Activated T-cell treated with anti-CD3 and anti-CD28 coated beads for 4 hours (primary cell): Measurements from ENCODE around the gene NEDD4L.

ENCODE experiments used
- DNase-seq: peaks from one replicate; pipeline ENCODE4 v3.0.0-alpha.2; 2020

Gene NEDD4L

DNA sequence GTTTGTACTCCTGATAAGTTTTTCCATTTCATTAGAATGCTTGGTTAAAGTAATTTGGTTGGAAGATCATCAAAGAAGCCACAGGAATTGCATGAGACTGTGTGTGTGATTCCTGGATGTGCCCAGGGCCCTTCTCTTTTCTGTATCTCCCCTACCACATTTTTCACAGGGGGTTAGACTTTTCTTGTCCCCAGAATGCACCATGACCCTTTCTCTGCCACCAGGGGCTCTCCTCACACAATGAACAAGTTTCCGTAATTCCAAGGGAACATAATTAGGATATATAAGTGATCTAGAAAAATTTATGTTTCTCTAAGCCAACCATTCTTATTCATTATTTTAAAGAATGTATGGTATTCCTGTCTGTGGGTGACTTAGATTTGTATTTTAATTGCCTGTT is 291.8 kb downstream of the NEDD4L start:
- no peak for DNase-seq

GRCh38 chr18:58336605-58337004 is 292.6 kb downstream of the NEDD4L start:
- no peak for DNase-seq

DNA sequence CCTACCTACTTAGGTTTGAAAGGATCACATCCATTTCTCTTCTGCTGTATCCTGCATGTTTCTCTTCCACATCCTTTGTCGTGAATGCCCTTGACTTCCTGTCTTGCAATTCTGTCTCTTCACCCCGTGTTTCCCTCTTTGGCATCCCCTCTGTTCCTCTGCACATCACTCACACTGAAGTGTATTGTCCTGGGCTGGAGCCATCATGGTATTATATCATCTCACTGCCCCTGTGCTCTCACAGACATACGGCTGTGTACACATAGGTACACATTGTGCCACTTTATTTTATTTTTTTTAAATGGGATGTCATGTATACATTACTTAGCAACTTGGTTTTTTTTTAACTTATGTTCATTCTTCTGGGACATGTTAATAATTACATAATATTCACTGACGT is 293.3 kb downstream of the NEDD4L start:
- no peak for DNase-seq

- DNase-seq, result no peak
Observed at GRCh38 chr18:58337686-58338085, 293.7 kb downstream of the NEDD4L start.

DNA sequence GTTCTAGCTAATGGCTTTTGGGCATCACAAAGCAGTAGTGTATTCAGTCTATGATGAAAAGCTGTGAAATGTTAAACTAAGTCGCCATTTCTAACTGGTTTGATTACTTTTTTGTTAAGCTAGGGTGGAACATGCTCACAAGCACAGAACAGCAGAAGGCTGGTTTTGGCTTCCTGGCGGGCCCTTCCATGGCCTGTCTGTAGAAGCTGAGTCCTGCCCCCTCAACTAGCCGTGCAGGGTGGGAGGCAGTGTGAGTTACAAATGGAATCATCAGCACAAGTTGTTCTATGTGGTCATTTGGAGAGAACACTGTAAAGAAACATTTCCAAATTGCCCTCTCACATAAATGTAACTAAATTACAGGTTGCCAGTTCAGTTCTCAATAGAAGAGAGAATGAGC is 294.1 kb downstream of the NEDD4L start:
- no peak for DNase-seq

GRCh38 chr18:58338961-58339592 is 295.1 kb downstream of the NEDD4L start:
- DNase-seq, result no peak

DNA sequence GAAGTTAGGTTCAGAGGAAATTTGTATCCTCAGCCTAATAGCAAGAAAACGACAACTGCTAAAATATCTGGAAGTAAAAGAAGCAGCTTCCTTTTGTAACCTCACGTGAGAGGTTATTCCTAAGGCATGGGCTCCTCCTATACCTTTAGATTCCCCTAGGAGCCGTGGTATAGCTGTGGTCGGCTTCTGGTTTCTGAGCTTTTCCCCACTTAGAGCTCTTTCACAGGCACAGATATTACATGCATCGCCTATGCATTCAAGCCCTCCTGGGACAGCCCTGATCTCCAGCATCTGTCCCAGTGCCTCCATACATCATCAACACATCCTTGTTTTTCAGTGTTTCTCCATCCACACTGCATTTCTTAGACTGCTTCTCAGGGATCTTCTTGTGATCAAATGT is 295.9 kb downstream of the NEDD4L start:
- DNase-seq, result no peak

- DNase-seq, result no peak
Observed at GRCh38 chr18:58341916-58342315, 297.9 kb downstream of the NEDD4L start.

DNA sequence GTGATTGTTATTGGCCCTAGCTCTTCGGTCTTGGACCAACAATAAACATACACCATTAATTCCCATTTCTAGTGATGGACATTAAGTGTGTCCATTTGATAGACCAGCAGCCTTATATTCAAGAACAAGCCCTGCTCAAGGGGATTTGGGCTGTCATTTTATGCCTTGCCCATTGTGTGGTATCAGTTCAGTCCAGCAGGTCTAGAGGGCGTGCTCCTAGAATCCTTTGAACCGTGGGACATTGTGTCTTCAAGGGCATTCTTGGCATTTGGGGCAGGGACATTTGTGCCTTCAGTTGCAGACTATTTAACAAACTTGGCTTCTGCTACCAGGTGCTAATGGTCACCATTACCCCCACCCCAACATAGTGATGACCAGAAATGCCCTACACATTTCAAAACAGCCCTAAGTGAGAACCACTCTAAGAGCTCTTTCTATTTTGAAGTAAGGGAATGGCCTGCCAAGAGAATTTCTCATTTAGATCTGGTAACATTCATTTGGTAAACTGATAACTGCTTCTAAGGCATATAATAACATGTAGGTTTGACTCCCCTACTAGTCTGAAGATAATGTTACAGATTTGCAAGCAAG is 300.1 kb downstream of the NEDD4L start:
- no peak for DNase-seq

- DNase-seq, result no peak
Observed at GRCh38 chr18:58344861-58345463, 300.9 kb downstream of the NEDD4L start.

GRCh38 chr18:58345875-58346274 is 301.8 kb downstream of the NEDD4L start:
- no peak for DNase-seq

- DNase-seq, result no peak
Observed at GRCh38 chr18:58347135-58347534, 303.1 kb downstream of the NEDD4L start.

GRCh38 chr18:58348517-58348916 is 304.5 kb downstream of the NEDD4L start:
- DNase-seq, result no peak

- DNase-seq, result no peak
Observed at GRCh38 chr18:58348951-58349350, 304.9 kb downstream of the NEDD4L start.

DNA sequence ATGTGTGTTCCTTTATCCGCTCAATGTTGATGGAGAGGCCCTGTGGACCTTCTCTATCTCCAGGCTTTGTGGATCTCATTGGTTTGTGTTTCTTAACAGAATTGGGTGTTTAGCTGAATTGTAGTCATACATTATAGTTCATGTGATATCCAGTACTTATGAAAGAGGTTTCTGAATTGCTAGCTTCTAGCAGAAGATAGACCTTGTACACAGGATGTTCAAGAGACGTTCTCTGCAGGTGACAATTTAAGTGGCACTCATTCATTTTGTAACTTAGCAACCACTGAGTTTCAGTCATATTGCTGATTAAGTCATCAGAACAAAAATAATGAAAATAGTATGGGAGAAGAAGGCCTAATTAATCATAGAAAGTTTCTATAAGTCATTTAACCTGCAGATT is 305.6 kb downstream of the NEDD4L start:
- DNase-seq, result no peak

GRCh38 chr18:58350526-58350925 is 306.5 kb downstream of the NEDD4L start:
- no peak for DNase-seq

- no peak for DNase-seq
Observed at GRCh38 chr18:58351776-58352175, 307.8 kb downstream of the NEDD4L start.

DNA sequence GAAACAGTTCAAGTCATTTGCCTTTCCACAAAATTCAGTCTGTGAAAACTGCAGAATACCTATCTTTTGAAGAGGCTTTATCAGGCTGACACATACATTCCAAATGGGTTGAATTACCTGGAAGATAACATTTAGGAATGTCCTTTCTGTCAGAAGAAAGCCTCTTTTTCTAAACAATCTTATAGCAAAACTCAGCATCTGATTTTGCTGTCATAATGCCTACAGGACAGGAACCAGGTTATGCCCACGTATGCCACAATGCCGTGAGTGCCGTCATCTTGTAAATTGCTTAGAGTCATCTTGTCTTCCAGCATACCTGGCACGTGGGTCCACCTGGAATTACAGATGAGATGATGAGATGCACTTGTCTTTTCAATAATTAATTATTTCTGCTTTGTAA is 309.6 kb downstream of the NEDD4L start:
- no peak for DNase-seq

- no peak for DNase-seq
Observed at GRCh38 chr18:58354051-58354450, 310.0 kb downstream of the NEDD4L start.

DNA sequence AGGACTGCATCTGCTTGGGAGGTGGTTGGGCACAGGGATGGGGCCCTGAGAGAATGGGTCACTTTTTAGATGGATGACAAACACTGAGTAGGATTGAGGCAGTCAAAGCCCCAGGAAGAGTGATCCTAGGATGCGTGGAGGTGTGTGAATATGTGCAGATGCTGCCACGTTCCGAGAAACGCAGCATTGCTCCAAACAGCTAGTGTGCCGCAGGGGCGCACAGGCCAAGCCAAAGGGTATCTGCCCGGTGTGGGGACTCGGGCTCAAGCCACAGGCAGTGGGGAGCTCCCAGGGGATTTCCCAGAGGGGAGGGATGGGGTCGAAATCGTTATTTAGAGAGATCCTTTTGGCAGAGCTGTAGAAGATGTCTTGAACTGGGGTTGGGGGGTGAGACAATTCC is 310.8 kb downstream of the NEDD4L start:
- no peak for DNase-seq

- DNase-seq, result no peak
Observed at GRCh38 chr18:58355243-58355642, 311.2 kb downstream of the NEDD4L start.

GRCh38 chr18:58359218-58359617 is 315.2 kb downstream of the NEDD4L start:
- DNase-seq, result no peak

DNA sequence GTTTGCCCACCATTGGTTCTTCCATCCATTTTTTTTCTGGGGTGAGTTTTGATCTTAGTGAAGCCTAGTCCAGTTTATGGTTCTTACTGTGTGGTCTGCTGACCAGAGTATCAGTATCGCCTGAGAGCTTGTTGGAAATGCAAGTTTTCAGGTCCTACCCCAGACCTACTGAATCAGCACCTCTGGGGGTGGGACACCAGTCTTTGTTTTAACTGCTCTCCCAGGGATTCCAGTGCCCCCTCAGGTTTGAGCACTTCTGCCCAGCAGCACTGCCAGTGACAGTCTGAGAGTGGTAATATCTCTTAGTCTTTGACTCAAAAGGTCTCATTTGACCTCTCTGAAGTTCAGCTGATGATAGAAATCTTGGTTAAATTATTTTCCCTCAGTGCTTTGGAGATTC is 315.6 kb downstream of the NEDD4L start:
- no peak for DNase-seq

GRCh38 chr18:58360324-58360723 is 316.3 kb downstream of the NEDD4L start:
- DNase-seq, result no peak

DNA sequence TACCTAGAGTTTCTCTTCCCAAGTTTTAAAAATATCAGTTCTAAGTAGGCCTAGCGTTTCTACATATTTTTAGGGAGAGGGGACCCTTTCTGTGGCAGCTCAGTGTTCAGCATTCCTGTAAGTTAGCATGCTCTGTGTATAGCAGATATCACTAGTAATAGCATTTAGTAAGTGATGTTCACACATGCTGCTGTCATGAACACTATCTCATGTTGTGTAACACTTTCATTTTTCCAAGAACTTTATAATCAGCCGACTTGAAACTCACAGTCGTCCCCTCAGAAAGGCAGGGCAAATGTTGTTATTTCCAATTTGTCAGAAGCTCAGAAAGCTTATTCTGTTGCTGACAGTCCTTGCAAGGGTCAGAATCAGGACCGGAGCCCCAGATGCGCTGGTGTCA is 317.2 kb downstream of the NEDD4L start:
- no peak for DNase-seq
